ENCODE results near the gene PHF10. TPM values are rescaled to one million over a fixed set of nuclear protein-coding genes. Genes with fewer than 3 reads are reported as not detected.
"Not testable (repeated sequence)": the region's sequence is repeated elsewhere in the genome, so short reads cannot be mapped to it uniquely, and the experiment has no call there.

Gene PHF10
- total RNA-seq, 1 donor from 2014 or later = 25.4 TPM

GRCh38 chr6:169723200-169723909 lies 945 bp downstream of the PHF10 start:
- ATAC-seq = peak; percentile 54

GRCh38 chr6:169722362-169723199 lies 1.7 kb downstream of the PHF10 start:
- ATAC-seq = peak; percentile 64

GRCh38 chr6:169720207-169720855 lies 4.0 kb downstream of the PHF10 start:
- no peak for ATAC-seq

GRCh38 chr6:169719117-169719516 lies 5.2 kb downstream of the PHF10 start:
- ATAC-seq = no peak

GRCh38 chr6:169714595-169714994 lies 9.7 kb downstream of the PHF10 start:
- ATAC-seq = no peak

GRCh38 chr6:169714178-169714577 lies 10.1 kb downstream of the PHF10 start:
- ATAC-seq = no peak

GRCh38 chr6:169710009-169710408 lies 14.3 kb downstream of the PHF10 start:
- no peak for ATAC-seq

GRCh38 chr6:169709293-169709692 lies 15.0 kb downstream of the PHF10 start:
- peak; percentile 61 for ATAC-seq

GRCh38 chr6:169707772-169708171 lies 16.5 kb downstream of the PHF10 start:
- ATAC-seq = no peak

GRCh38 chr6:169702840-169703246 lies 21.5 kb downstream of the PHF10 start:
- no peak for ATAC-seq

- peak; percentile 93 for ATAC-seq
Observed at GRCh38 chr6:169701954-169702839, 22.1 kb downstream of the PHF10 start, which contains the start of the genes C6orf120 and WDR27. Gene C6orf120, plus strand, starts transcription at chr6:169702126. Its CDS starts 334 bp downstream, at chr6:169702460. Gene WDR27, minus strand, starts transcription at chr6:169702029. Its CDS starts 13,024 bp downstream, at chr6:169689005.

- ATAC-seq = no peak
Observed at GRCh38 chr6:169701311-169701953, 22.9 kb downstream of the PHF10 start.

- ATAC-seq = no peak
Observed at GRCh38 chr6:169700296-169700695, 24.0 kb downstream of the PHF10 start.

- ATAC-seq = not testable (repeated sequence)
Observed at GRCh38 chr6:169697115-169697514, 27.2 kb downstream of the PHF10 start.

GRCh38 chr6:169695131-169695530 lies 29.2 kb downstream of the PHF10 start:
- no peak for ATAC-seq

- ATAC-seq = peak; percentile 12
Observed at GRCh38 chr6:169692516-169692915, 31.8 kb downstream of the PHF10 start.

- ATAC-seq = no peak
Observed at GRCh38 chr6:169691260-169691659, 33.0 kb downstream of the PHF10 start.

GRCh38 chr6:169689287-169689686 lies 35.0 kb downstream of the PHF10 start:
- peak; percentile 94 for ATAC-seq

GRCh38 chr6:169685860-169686259 lies 38.4 kb downstream of the PHF10 start:
- no peak for ATAC-seq

- ATAC-seq = peak; percentile 79
Observed at GRCh38 chr6:169684056-169684455, 40.2 kb downstream of the PHF10 start.

- no peak for ATAC-seq
Observed at GRCh38 chr6:169678342-169678741, 46.0 kb downstream of the PHF10 start.

Data from esophagus mucosa (tissue), 1 donor.